GM12875 (cell line): Measurements from ENCODE around the gene FAM83F.

Source experiments
- H3K4me3 ChIP-seq: one replicate; pipeline ENCODE4 v1.5.1; 2011; ENCODE audit warnings: low read depth, low read length, control low read depth
- CTCF ChIP-seq: IDR thresholded peaks from 2 replicates; pipeline ENCODE4 v1.5.1; 2011; ENCODE audit warnings: low read depth, mild to moderate bottlenecking, control low read depth, inconsistent platforms, low read length, moderate library complexity, borderline replicate concordance; ENCODE audit not compliant: insufficient read depth

The FAM83F gene

GRCh38 chr22:40055143-40055883, 60.6 kb downstream of the FAM83F start:
- TF ChIP-seq CTCF = no peak
- H3K4me3 ChIP-seq = no peak overlapping the region

- H3K4me3 ChIP-seq = no peak overlapping the region
- no peak for TF ChIP-seq CTCF
Observed at GRCh38 chr22:40056154-40056553, 61.4 kb downstream of the FAM83F start.

- no peak for TF ChIP-seq CTCF
- no peak overlapping the region for H3K4me3 ChIP-seq
Observed at GRCh38 chr22:40056559-40056958, 61.8 kb downstream of the FAM83F start.

- no peak for TF ChIP-seq CTCF
Observed at GRCh38 chr22:40057652-40058051, 62.9 kb downstream of the FAM83F start.

GRCh38 chr22:40058265-40058664, 63.5 kb downstream of the FAM83F start:
- TF ChIP-seq CTCF = no peak
- H3K4me3 ChIP-seq = no peak overlapping the region

More at GRCh38 chr22:40057652-40058051, 62.9 kb downstream of the FAM83F start:
- no peak overlapping the region for H3K4me3 ChIP-seq

- H3K4me3 ChIP-seq = no peak overlapping the region
- no peak for TF ChIP-seq CTCF
Observed at GRCh38 chr22:40065981-40066380, 71.2 kb downstream of the FAM83F start.

GRCh38 chr22:40067639-40068038, 72.9 kb downstream of the FAM83F start:
- TF ChIP-seq CTCF = no peak
- H3K4me3 ChIP-seq = no peak overlapping the region
